Endothelial cell of umbilical vein (primary cell): ENCODE results near the gene PTPN3. TPM values are rescaled to one million over a fixed set of nuclear protein-coding genes. Genes with fewer than 3 reads are reported as not detected.

Experiments
- BruUV-seq: library from RNA; stranded (reverse); fragments of 400-500 nt; replicated peaks from 2 replicates; lab custom pipeline; 2021; lab: Mats Ljungman, UMichigan
- CTCF ChIA-PET: fragments of 300-600, 350-600 bp; sonication (Branson Sonifier 250); formaldehyde crosslinking; loops from one replicate; lab custom pipeline; 2021; ENCODE audit warnings: antibody characterized with exemption, inconsistent platforms; lab: Charles Lee
- POLR2A ChIA-PET: fragments of 300-600, 350-600 bp; sonication (Branson Sonifier 250); formaldehyde crosslinking; loops from one replicate; lab custom pipeline; 2021; ENCODE audit warnings: antibody characterized with exemption, inconsistent platforms; lab: Charles Lee
- DNase-seq: peaks from one replicate; pipeline ENCODE4 v3.0.0-alpha.2; 2011; ENCODE audit warnings: low read depth, low spot score
- FAIRE-seq: peaks from 2 replicates; lab custom pipeline; 2011; peaks lifted over from hg19 to GRCh38; lab: Jason Lieb, UNC
- H2AFZ ChIP-seq: 2 replicates; pipeline ENCODE4 v1.6.0; 2012; ENCODE audit warnings: low read depth, low read length, control low read depth, inconsistent platforms
- H3K27ac ChIP-seq: 2 replicates; pipeline ENCODE4 v1.5.1; 2011; ENCODE audit warnings: low read depth, mild to moderate bottlenecking, control low read depth, low read length, moderate library complexity; ENCODE audit not compliant: insufficient read depth
- H3K27me3 ChIP-seq, 2 experiments: 2 replicates each; pipeline versions ENCODE4 v1.6.0 to v1.6.1; 2011; ENCODE audit warnings: low read length in 2 of 2, mixed read lengths in 1 of 2; ENCODE audit not compliant: control insufficient read depth in 2 of 2, insufficient read depth in 2 of 2
- H3K36me3 ChIP-seq, 2 experiments: 2 replicates in 1 of 2; 3 replicates in 1 of 2; pipeline ENCODE4 v1.5.1; 2011; ENCODE audit warnings: low read length in 2 of 2, mild to moderate bottlenecking in 1 of 2, moderate library complexity in 1 of 2; ENCODE audit not compliant: control insufficient read depth in 2 of 2, insufficient read depth in 2 of 2; ENCODE audit errors: extremely low read depth in 1 of 2
- H3K4me1 ChIP-seq: 3 replicates; pipeline ENCODE4 v1.5.1; 2011; ENCODE audit warnings: mild to moderate bottlenecking, low read length; ENCODE audit not compliant: control insufficient read depth, insufficient read depth; ENCODE audit errors: extremely low read depth
- H3K4me2 ChIP-seq: 2 replicates; pipeline ENCODE4 v1.6.1; 2011; ENCODE audit warnings: low read length, control low read depth, mixed read lengths; ENCODE audit not compliant: insufficient read depth
- H3K4me3 ChIP-seq, 3 experiments: fragments of 200-600 bp in 1 of 3; sonication (generic), shearing (Covaris generic) in 1 of 3; replicated peaks in 1 of 3; 2 replicates each; pipeline ENCODE4 v1.5.1; 2011 to 2016; ENCODE audit warnings: control low read depth in 3 of 3, low read length in 3 of 3, mild to moderate bottlenecking in 2 of 3, inconsistent platforms in 1 of 3, low read depth in 1 of 3, moderate library complexity in 1 of 3; ENCODE audit not compliant: insufficient read depth in 1 of 3
- H3K79me2 ChIP-seq: 2 replicates; pipeline ENCODE4 v1.6.0; 2012; ENCODE audit warnings: low read length, inconsistent platforms; ENCODE audit not compliant: control insufficient read depth, insufficient read depth
- H3K9ac ChIP-seq: replicated peaks from 2 replicates; pipeline ENCODE3; 2011; ENCODE audit warnings: low read length, control low read depth; ENCODE audit not compliant: insufficient read depth; ENCODE audit errors: extremely low read depth
- H3K9me1 ChIP-seq: replicated peaks from 3 replicates; pipeline ENCODE4 v1.6.0; 2011; ENCODE audit warnings: mild to moderate bottlenecking, low read length; ENCODE audit not compliant: control insufficient read depth, insufficient read depth; ENCODE audit errors: extremely low read depth
- H3K9me3 ChIP-seq: replicated peaks from 2 replicates; pipeline ENCODE4 v1.5.1; 2012; ENCODE audit warnings: low read length, inconsistent platforms; ENCODE audit not compliant: control insufficient read depth, insufficient read depth
- H4K20me1 ChIP-seq: replicated peaks from 2 replicates; pipeline ENCODE3; 2011; ENCODE audit warnings: mild to moderate bottlenecking, low read length; ENCODE audit not compliant: control insufficient read depth, insufficient read depth; ENCODE audit errors: extremely low read depth
- CTCF ChIP-seq, 2 donors: IDR thresholded peaks; 1 replicate in 1 of 2; 2 replicates in 1 of 2; pipeline ENCODE4 v1.5.1; 2011; ENCODE audit warnings: low read length in 2 of 2, mild to moderate bottlenecking in 2 of 2, moderate library complexity in 2 of 2, control low read depth in 1 of 2, inconsistent platforms in 1 of 2, low read depth in 1 of 2; ENCODE audit not compliant: insufficient read depth in 1 of 2; ENCODE audit errors: extremely low read depth in 1 of 2
- EZH2 ChIP-seq: IDR thresholded peaks from 2 replicates; pipeline ENCODE4 v1.6.1; 2012; ENCODE audit warnings: borderline replicate concordance, low read depth, mild to moderate bottlenecking, moderate library complexity, low read length, inconsistent platforms; ENCODE audit not compliant: severe bottlenecking
- FOS ChIP-seq: IDR thresholded peaks from 2 replicates; pipeline ENCODE4 v1.6.1; 2011; ENCODE audit warnings: mild to moderate bottlenecking, low read length, moderate library complexity, borderline replicate concordance; ENCODE audit not compliant: insufficient read depth
- GATA2 ChIP-seq: IDR thresholded peaks from 2 replicates; pipeline ENCODE4 v1.7.0; 2011; ENCODE audit warnings: low read depth, mild to moderate bottlenecking, moderate library complexity, mixed read lengths, low read length; ENCODE audit not compliant: insufficient read length, insufficient read depth
- JUN ChIP-seq: IDR thresholded peaks from 2 replicates; pipeline ENCODE4 v1.6.1; 2011; ENCODE audit warnings: borderline replicate concordance, low read depth; ENCODE audit not compliant: insufficient read length, insufficient read depth
- MAX ChIP-seq: IDR thresholded peaks from 2 replicates; pipeline ENCODE4 v1.6.1; 2011; ENCODE audit not compliant: insufficient read depth, insufficient read length
- MYC ChIP-seq: IDR thresholded peaks from one replicate; pipeline ENCODE4 v1.6.1; 2011; ENCODE audit warnings: mild to moderate bottlenecking, low read depth, low read length
- POLR2A ChIP-seq: IDR thresholded peaks from 2 replicates; pipeline ENCODE4 v1.6.1; 2012; ENCODE audit warnings: low read depth, mild to moderate bottlenecking, control low read depth, low read length
- POLR2AphosphoS5 ChIP-seq: IDR thresholded peaks from 2 replicates; pipeline ENCODE4 v1.6.1; 2012; ENCODE audit warnings: low read depth, mild to moderate bottlenecking, control low read depth, low read length, moderate library complexity; ENCODE audit not compliant: insufficient read depth
- dilution Hi-C: fragments of 300-500 bp; cut with MboI; formaldehyde crosslinking; loops from one replicate; pipeline ENCODE4 v1.15.0; 2019; ENCODE audit warnings: low sequenced_read_pairs; ENCODE audit not compliant: extremely low pct_ligation_motif_present
- intact Hi-C: fragments of 100-400 bp; cut with micrococcal nuclease; formaldehyde crosslinking; loops from one replicate; pipeline ENCODE4 v1.10.0; 2022
- polyA plus RNA-seq, 4 experiments: library from polyadenylated mRNA; depleted of rRNA in 3 of 4; stranded (reverse) in 3 of 4; unstranded in 1 of 4; fragments of >200 nt; gene quantifications; 2 replicates each; pipeline versions ENCODE4 v1.2.1 to v1.2.3, GENCODE V29; 2011 to 2012; ENCODE audit warnings: missing spikeins in 1 of 4
- total RNA-seq: library from RNA; stranded (reverse); gene quantifications from 2 replicates; pipeline ENCODE4 v1.2.3, GENCODE V29; 2021

PTPN3 gene
- total and polyA plus RNA-seq, 2 donors (not counting 3 experiments of a cell fraction or from before 2014, with no cell fraction given): 0.01 TPM; not detected in 1

GRCh38 chr9:109427886-109428285 is 70.2 kb downstream of the PTPN3 start:
- POLR2A ChIA-PET: no interaction called here
- H3K4me3 ChIP-seq: no peak overlapping the region
- no peak overlapping the region for H2AFZ ChIP-seq
- no peaks in the 10 kb centered on the region for H3K9me3 ChIP-seq
- H3K27ac ChIP-seq: no peak overlapping the region
- no peaks in the 10 kb centered on the region for H3K36me3 ChIP-seq
- BruUV-seq: no TSS peak
- no peak for TF ChIP-seq JUN
- no peak for TF ChIP-seq MAX
- no peak for TF ChIP-seq EZH2
- no peak for TF ChIP-seq MYC
- TF ChIP-seq CTCF (IDR thresholded peaks at IDR 0.05; ENCODE audit: extremely low read depth in 1 of 2, insufficient read depth in 1 of 2, low read depth in 1 of 2, low read length in 2 of 2): no peak
- no peak for TF ChIP-seq GATA2
- no peak for TF ChIP-seq POLR2AphosphoS5
- no peak for TF ChIP-seq POLR2A
- no peak for TF ChIP-seq FOS
- no peak overlapping the region for H3K9ac ChIP-seq
- H4K20me1 ChIP-seq: no peaks in the 10 kb centered on the region
- H3K4me1 ChIP-seq: no peaks in the 10 kb centered on the region
- no peak overlapping the region for H3K4me2 ChIP-seq
- no peaks in the 10 kb centered on the region for H3K79me2 ChIP-seq
- CTCF ChIA-PET: interaction anchor here (1.1 to 2.6 kb wide), 2 partner anchors 13 to 14 kb away, joined by 3 to 15 read pairs; no protein-coding TSS in a partner anchor
- DNase-seq: no peak
- FAIRE-seq: no peak
- peaks cover 2% of the 10 kb centered on the region in 2 experiments for H3K27me3 ChIP-seq
- no peaks in the 10 kb centered on the region for H3K9me1 ChIP-seq
- intact Hi-C loops: no loop called here
- dilution Hi-C loops: no loop called here
